NCI-H345 (cell line): Measurements from ENCODE around the gene SCG3.

Experiments
- DNase-seq: peaks from one replicate; lab custom pipeline; 2025; lab: John Stamatoyannopoulos, UW

The SCG3 gene

GRCh38 chr15:51758645-51759044, 77.3 kb downstream of the SCG3 start:
- DNase-seq = peak; percentile 18

DNA sequence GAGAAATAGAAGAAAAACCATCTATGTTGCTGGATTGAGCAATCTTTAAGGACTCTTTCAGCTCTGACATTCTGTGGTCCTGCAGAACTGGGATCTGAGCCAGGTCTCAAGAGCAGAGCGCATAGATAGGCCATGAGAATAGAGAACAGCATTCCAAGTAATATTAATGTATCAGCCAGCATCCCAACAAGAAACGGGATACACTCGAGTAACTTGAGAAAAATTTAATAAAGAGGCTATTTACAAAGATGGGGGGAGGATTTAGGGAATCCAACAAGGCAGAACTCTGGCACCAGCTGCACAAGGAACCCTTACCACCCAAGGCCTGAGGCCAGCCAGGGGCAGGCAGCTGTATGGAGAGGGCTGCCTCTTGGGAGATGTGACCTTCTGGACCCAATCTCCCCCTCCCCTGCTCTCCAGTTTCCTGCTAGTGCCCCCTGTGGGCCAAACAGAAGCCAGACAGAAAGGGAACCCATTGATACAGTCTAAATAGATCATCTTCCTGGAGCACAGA, 78.3 kb downstream of the SCG3 start:
- DNase-seq = peak; percentile 41

DNA sequence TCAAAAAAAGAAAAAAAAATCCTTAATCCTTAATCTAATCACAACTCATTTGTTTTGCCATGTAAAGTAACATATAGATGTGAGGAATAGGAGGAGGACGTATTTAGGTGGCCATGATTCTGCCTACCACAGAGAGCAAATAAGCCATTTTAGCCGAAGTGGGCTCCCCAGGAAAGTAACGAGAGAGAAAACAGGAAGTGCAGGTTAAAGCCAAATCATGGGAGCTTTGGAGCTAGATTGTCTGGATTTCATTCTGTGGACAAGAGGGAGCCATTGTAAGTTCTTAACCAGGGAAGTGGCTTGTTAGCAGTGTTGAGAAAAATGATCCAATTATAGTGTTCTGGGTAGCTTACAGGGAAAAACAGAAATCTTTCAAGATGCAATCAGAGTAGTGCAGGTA, 79.5 kb downstream of the SCG3 start:
- DNase-seq = no peak

DNA sequence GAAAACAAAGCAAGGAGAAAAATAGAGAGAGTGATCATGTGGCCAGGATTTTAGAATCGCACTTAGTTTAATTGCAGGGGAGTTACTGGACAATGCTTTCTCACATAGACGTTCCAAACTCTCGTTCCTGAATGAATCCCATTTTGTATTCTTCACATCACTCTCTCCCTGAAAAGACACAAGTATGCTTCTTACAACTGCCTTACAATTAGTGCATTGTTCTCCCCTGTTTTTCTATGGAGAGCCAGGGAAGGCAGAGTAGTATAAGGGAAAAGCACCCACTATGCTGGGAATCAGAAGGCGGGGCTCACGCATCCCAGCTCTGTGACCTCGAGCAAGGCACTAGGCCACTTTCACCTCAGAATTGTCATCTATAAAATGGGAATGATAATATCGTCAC, 84.4 kb downstream of the SCG3 start:
- DNase-seq = no peak

GRCh38 chr15:51766341-51766740, 85.0 kb downstream of the SCG3 start:
- DNase-seq = no peak

DNA sequence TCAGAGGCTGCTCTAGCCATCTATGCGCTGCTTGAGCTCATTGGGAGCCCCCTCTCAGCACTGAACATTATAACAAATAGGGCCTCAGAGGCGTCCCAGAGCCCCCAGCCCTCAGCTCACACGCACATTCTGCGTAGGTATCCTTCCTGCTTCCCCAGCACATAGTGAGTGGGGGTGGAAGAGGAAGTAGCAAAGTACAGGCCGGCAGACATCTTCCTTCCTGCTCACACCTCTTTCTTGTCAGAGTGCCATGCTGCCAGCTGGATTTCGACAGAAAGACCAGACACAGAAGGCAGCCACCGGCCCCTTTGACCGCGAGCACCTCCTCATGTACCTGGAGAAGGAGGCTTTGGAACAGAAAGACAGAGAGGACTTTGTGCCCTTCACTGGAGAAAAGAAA, 86.7 kb downstream of the SCG3 start:
- no peak for DNase-seq
